NCI-H146 (cell line): Measurements from ENCODE around the gene P3H2.
"Not testable (repeated sequence)": the region's sequence is repeated elsewhere in the genome, so short reads cannot be mapped to it uniquely, and the experiment has no call there.

ENCODE experiments used
- DNase-seq: peaks from one replicate; lab custom pipeline; 2025; lab: John Stamatoyannopoulos, UW

P3H2 gene, protein sequence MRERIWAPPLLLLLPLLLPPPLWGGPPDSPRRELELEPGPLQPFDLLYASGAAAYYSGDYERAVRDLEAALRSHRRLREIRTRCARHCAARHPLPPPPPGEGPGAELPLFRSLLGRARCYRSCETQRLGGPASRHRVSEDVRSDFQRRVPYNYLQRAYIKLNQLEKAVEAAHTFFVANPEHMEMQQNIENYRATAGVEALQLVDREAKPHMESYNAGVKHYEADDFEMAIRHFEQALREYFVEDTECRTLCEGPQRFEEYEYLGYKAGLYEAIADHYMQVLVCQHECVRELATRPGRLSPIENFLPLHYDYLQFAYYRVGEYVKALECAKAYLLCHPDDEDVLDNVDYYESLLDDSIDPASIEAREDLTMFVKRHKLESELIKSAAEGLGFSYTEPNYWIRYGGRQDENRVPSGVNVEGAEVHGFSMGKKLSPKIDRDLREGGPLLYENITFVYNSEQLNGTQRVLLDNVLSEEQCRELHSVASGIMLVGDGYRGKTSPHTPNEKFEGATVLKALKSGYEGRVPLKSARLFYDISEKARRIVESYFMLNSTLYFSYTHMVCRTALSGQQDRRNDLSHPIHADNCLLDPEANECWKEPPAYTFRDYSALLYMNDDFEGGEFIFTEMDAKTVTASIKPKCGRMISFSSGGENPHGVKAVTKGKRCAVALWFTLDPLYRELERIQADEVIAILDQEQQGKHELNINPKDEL

DNA sequence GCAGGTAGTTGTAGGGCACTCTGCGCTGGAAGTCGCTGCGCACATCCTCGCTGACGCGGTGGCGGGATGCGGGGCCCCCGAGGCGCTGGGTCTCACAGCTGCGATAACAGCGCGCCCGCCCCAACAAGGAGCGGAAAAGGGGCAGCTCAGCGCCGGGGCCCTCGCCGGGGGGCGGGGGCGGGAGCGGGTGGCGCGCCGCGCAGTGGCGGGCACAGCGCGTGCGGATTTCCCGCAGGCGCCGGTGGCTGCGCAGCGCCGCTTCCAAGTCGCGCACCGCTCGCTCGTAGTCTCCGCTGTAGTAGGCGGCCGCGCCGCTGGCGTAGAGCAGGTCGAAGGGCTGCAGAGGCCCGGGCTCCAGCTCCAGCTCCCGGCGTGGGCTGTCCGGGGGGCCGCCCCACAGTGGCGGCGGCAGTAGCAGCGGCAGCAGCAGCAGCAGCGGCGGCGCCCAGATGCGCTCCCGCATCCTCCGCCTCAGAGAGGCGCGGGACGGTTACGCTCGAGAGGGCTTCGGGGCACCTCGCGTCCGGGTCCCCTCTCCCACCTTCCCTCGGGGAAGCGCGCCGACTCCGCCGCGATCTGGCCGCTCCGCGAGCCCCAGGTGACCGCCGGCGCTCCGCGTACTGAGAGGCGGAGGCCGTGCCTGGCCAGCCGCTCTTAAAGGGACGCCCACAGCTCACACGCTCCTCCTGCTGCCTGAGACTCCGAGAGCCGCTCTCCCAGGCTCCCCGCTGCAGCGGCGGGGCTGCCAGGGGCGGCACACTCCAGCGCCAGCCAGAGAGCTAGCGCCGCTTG, at the start of gene P3H2:
TSS of gene P3H2 (minus strand) at position 629 of the 792 bp plus-strand sequence. CDS start at position 463, 166 bp downstream.
- DNase-seq = peak; percentile 95

DNA sequence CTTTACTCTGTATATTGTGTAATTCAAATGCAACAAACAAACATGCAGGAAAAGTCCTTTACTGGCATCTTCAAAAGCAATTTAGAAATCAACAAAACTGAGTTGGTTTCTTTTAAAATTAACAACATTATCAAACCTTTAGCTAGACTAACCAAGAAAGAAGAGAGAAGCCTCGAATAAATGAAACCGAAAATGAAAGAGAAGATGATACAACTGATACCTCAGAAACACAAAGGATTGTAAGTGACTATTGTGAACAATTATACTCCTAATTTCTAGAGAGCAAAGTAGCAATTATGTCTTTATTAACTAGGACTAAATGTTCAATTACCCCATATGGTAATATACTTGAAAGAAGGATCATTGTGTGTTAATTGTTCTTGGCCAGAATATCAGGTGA, 49.2 kb upstream of the P3H2 start:
- no peak for DNase-seq

DNA sequence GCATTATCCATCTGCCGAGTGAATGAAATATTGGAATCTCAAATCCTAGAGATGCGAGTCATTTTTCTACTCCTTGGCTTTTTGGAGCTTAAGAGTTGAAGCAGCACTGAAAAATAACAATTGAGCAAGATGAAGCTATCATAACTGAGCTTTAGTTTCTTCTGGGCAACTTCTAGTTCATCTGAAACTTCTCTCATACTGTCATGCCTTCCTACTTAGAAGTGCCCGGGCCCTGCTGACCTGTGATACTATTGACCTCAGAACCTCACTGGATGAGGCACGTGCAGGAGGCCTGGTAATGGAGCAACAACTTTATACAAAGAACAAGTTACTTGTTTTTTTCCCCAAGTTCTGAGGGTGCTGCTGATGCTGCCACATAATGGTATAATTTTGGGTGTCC, 48.5 kb upstream of the P3H2 start:
- DNase-seq = no peak

- DNase-seq = no peak
Measured at GRCh38 chr3:190167936-190168680, 47.4 kb upstream of the P3H2 start.

GRCh38 chr3:190166948-190167347, 46.3 kb upstream of the P3H2 start:
- no peak for DNase-seq

GRCh38 chr3:190165253-190165652, 44.6 kb upstream of the P3H2 start:
- DNase-seq = no peak

- DNase-seq = peak; percentile 24
Measured at GRCh38 chr3:190162013-190162412, 41.3 kb upstream of the P3H2 start.

- no peak for DNase-seq
Measured at GRCh38 chr3:190159902-190160435, 39.3 kb upstream of the P3H2 start.

DNA sequence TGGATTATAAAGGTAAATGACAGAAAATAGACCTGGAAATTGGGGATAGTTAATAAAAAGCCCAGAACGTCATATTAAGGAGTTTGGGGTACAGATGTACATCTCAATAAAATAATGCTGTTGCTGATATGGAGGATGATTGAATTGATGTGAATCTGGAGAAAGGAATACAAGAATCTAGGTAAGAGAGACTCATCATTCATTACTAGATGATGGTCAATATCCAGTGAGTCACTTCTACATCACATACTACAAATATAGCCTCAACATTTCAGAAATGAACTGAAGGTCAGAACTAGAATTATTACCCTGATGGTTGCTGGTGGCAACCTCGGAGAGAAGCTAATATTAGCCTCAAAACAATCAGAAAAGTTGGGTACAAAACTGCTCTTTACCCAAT, 37.6 kb upstream of the P3H2 start:
- no peak for DNase-seq

GRCh38 chr3:190155752-190156151, 35.1 kb upstream of the P3H2 start:
- no peak for DNase-seq

GRCh38 chr3:190150681-190151080, 30.0 kb upstream of the P3H2 start:
- DNase-seq = no peak

DNA sequence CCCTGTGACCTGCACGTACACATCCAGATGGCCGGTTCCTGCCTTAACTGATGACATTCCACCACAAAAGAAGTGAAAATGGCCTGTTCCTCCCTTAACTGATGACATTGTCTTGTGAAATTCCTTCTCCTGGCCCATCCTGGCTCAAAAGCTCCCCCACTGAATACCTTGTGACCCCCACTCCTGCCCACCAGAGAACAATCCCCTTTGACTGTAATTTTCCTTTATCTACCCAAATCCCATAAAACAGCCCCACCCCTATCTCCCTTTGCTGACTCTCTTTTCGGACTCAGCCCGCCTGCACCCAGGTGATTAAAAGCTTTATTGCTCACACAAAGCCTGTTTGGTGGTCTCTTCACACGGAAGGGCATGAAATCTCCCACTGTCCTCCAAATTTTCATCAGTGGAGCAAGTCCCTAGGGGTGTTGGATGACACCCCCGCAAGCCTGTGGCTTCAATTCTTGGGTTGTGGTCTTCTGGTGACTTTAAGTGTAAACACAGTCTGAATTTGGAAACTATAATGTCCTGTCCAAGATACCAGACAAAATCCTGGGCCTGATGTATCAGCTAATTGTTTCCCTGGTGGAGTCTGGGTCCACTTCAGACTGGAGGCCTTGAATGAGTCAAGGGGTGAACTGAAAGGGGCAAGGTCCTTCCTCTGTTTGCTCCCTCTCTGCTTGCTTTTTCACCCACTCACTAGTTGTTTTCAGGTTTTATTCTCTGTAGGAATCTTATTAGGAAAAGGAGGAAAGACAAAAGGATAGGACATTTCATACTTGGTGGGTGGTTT, 29.3 kb upstream of the P3H2 start:
- not testable (repeated sequence) for DNase-seq

GRCh38 chr3:190144793-190145192, 24.1 kb upstream of the P3H2 start:
- DNase-seq = not testable (repeated sequence)

DNA sequence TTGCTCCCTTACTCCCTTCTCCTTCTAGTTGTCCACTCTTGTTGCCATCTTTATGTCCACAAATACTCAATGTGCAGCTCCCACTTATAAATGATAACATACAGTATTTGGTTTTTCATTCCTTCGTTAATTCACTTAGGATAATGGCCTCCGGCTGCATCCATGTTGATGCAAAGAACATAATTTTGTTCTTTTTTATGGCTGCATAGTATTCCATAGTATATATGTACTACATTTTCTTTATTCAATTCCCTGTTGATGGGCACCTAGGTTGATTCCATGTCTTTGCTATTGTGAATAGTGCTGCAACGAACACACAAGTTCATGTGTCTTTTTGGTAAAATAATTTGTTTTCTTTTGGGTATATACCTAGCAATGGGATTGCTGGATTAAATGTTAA, 21.3 kb upstream of the P3H2 start:
- no peak for DNase-seq

DNA sequence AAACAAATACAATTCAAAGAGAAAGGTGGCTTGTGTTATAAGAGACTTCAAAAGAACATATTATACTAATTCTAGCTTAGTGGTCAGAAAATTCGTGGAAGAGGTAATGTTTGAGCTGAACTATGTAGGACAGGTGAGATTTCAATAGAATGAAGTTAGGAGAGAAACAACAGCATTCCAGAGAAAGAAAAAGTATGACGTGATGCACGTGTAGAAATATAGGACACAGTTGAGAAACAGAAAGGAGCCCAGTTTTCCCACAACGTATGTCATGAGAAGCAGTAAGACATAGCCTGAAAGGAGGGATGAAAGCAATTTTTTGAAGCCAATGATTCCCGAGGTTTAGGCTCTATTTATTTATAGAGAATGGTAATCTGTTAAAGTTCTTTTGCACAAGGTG, 18.7 kb upstream of the P3H2 start:
- no peak for DNase-seq

GRCh38 chr3:190132371-190132770, 11.7 kb upstream of the P3H2 start:
- DNase-seq = no peak

GRCh38 chr3:190131329-190131728, 10.6 kb upstream of the P3H2 start:
- DNase-seq = no peak

DNA sequence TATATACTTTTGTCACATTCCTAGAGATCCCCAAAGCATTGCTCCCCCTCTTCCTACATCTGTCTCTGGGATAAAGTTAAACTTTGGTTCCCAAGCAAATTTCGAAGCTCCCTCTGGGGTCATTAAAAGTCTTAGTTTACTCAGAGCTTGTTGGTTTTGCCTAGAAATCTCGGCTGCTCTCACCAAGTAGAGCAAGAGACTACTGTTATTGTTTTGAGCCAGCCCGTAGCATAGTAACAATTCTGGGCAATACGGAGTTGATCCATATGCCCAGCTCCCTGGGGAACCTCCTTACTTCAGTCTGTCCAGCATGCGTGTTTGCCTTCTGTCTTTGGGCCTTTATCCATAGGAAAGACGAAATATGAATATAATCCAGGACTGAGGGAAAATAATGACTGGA, 10.0 kb upstream of the P3H2 start:
- no peak for DNase-seq

DNA sequence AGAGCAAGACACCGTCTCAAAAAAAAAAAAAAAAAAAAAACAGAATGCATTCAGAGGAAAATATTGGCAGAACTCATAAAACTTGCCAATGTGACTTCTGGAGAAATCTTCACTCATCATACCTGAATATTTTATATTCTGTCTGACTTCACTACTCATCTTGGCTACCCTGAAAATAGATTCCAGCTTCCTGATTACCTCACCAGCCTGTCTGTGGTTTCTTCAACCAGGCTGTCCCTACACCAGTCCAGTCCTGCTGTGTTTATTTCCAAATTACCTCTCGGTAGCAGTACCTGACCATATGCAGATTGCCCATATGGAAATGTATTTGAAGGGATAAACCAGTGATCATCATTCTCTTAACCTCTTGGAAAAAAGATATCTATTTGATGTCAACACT, 9.3 kb upstream of the P3H2 start:
- no peak for DNase-seq

DNA sequence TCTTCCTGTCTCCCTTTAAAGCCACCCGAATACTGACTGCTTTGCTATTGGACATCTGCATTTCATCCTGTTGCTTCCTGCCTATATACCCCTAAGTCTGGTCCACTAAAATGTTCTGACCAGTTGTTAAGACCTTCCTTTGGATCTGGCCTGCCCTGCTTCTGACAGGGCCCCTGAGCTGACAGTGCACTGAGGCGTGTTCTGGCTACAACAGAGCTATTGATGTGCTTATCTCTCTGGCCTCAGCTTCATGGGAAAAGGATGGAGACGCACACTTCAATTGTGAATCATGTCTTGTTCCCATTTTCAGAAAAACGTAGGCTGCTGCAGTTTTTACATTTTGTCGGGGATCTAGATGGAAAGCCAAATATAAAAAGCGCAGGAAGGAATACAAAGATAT, 7.1 kb upstream of the P3H2 start:
- DNase-seq = no peak

DNA sequence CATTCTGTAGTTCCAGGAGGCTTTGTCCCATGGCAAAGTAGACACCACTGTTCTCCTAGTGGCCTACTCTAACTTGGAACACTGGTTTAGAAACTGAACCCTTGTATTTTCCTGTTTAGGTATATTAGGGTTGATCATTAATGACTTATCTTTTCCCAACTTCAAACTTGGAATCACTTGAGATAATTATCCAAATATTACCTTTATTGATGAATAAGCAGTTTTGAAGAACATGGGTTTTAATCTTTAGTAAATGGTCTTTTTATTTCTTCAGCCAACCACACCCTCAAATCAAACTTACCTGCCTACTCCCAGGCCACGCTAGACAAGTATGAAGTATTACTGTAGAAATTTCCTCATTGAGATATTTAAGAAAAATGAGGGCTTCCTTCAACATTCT, 6.5 kb upstream of the P3H2 start:
- DNase-seq = no peak
